Upper lobe of left lung (tissue), 4 donors: Measurements from ENCODE around the gene SMIM27.

ENCODE experiments used
- CTCF ChIP-seq, 6 experiments: fragments of 450-650 bp in 4 of 6; fragments of 200-600 bp in 2 of 6; sonication (generic) in 2 of 6; IDR thresholded peaks; one replicate each; pipeline ENCODE4 v1.5.1; 2016 to 2019; ENCODE audit warnings: antibody characterized with exemption in 6 of 6
- POLR2A ChIP-seq, 4 donors: fragments of 450-650 bp; IDR thresholded peaks; one replicate each; pipeline ENCODE4 v1.5.1; 2016 to 2017; ENCODE audit warnings: antibody characterized with exemption in 4 of 4, mild to moderate bottlenecking in 2 of 4

GRCh38 chr9:32558408-32558934, 6.3 kb downstream of the SMIM27 start:
- TF ChIP-seq CTCF (IDR thresholded peaks at IDR 0.05) = no peak
- TF ChIP-seq POLR2A (IDR thresholded peaks at IDR 0.05) = no peak
